ENCODE measurements around the gene CACNA1I.

DNA sequence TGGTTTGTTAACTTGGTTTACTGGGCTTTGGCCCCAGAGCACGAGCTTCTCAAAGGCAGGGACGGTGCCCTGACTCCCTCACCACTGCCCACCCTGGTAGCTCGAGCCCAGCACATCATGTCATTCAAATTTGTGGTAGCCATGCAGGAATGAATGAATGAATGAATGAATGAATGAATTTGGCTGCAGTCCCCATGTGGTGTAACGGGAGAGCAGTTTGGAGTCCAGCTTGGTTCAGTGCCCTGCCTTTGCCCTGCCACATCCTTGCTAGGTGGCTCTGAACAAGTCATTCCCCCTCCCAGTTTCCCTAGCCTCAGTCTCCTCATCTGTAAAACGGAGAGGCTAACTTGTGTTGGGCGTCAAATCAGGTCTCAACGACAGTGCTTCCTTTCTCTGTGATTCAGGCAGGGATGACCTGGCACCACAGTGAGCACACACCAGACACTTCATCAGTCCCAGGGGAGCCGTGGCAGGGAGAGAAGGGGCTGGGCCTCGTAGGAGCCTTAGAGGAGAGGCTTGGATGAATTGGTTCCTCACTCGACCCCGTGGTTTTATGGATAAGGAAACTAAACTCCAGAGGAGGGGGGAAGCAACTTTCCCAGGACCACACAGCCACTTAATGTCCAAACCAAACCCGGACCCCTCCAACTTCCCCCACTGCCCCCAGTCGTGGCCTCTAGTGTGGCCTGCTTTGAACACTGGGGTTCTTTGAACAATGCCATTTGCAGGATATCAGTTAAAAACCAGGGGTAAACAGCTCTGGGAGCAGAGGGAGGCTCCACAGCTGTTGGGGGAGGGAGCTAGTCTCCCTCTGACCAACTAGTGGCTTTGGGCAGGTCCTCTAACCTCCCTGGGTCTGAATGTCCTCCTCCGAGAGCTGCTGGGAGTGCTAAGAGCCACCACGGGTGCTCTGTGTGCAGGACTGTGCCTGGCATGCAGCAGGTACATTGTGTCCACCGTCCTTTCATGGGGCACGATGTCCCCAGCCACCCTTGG lies 86.2 kb downstream of the CACNA1I start:
- TF ChIP-seq, protein P1, sequence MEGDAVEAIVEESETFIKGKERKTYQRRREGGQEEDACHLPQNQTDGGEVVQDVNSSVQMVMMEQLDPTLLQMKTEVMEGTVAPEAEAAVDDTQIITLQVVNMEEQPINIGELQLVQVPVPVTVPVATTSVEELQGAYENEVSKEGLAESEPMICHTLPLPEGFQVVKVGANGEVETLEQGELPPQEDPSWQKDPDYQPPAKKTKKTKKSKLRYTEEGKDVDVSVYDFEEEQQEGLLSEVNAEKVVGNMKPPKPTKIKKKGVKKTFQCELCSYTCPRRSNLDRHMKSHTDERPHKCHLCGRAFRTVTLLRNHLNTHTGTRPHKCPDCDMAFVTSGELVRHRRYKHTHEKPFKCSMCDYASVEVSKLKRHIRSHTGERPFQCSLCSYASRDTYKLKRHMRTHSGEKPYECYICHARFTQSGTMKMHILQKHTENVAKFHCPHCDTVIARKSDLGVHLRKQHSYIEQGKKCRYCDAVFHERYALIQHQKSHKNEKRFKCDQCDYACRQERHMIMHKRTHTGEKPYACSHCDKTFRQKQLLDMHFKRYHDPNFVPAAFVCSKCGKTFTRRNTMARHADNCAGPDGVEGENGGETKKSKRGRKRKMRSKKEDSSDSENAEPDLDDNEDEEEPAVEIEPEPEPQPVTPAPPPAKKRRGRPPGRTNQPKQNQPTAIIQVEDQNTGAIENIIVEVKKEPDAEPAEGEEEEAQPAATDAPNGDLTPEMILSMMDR (IDR thresholded peaks at IDR 0.05; ENCODE audit: insufficient read depth, low read depth, low read length), result no peak
- no peak for TF ChIP-seq EZH2 (IDR thresholded peaks at IDR 0.05; ENCODE audit: insufficient read depth, low read length)

Measured in astrocyte (in vitro differentiated cells and primary cell).